ENCODE data around the gene IQSEC3. TPM values are rescaled to one million over a fixed set of nuclear protein-coding genes. Genes with fewer than 3 reads are reported as not detected.

Gene IQSEC3
- total RNA-seq, 1 experiment from 2014 or later: 1.7 TPM

DNA sequence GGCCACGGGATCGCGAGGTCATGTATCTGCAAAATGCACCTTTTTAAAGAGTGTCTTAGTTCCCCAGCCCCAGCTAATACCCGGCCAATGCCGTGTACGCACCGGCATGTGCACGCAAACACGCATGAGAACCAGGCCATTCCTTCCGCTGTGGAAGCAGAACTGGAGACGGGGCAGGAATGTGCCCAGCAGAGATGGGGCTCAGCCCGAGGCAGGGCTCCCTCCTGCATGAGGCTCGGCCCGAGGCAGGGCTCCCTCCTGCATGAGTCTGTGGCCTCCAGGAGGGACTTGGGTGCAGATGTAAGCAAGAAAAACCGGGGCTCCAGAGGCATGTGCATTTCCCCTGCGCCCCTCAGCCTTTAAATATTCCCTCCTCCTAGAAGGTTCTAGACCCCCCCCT is 109.2 kb downstream of the IQSEC3 start:
- H3K9me3 Mint-ChIP-seq: no peaks in the 10 kb centered on the region
- DNase-seq (ENCODE audit: low spot score) (no peak), ATAC-seq (no peak)
- no peaks in the 10 kb centered on the region; the same call in 1 of the 2 replicates for H3K27me3 Mint-ChIP-seq (ENCODE audit: low read depth)
- POLR2A ChIA-PET: no interaction called here
- peaks cover 36% of the 10 kb centered on the region for H3K4me1 Mint-ChIP-seq
- TF ChIP-seq, protein P1, sequence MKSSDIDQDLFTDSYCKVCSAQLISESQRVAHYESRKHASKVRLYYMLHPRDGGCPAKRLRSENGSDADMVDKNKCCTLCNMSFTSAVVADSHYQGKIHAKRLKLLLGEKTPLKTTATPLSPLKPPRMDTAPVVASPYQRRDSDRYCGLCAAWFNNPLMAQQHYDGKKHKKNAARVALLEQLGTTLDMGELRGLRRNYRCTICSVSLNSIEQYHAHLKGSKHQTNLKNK (CRISPR knock-in tag; IDR thresholded peaks at IDR 0.05): no peak
- TF ChIP-seq, protein P2, sequence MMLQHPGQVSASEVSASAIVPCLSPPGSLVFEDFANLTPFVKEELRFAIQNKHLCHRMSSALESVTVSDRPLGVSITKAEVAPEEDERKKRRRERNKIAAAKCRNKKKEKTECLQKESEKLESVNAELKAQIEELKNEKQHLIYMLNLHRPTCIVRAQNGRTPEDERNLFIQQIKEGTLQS (CRISPR knock-in tag; conservative IDR thresholded peaks at IDR 0.05): no peak
- TF ChIP-seq GABPB1 (CRISPR knock-in tag; IDR thresholded peaks at IDR 0.05) (no peak), ATF1 (CRISPR knock-in tag; IDR thresholded peaks at IDR 0.05) (no peak), NR1H2 (CRISPR knock-in tag; IDR thresholded peaks at IDR 0.05) (no peak), RORB (CRISPR knock-in tag; IDR thresholded peaks at IDR 0.05) (no peak), ESRRA (CRISPR knock-in tag; IDR thresholded peaks at IDR 0.05; ENCODE audit: borderline replicate concordance) (no peak), TP53 (CRISPR knock-in tag; IDR thresholded peaks at IDR 0.05) (no peak), TEAD4 (CRISPR knock-in tag; IDR thresholded peaks at IDR 0.05) (no peak)
- TF ChIP-seq, protein P3, sequence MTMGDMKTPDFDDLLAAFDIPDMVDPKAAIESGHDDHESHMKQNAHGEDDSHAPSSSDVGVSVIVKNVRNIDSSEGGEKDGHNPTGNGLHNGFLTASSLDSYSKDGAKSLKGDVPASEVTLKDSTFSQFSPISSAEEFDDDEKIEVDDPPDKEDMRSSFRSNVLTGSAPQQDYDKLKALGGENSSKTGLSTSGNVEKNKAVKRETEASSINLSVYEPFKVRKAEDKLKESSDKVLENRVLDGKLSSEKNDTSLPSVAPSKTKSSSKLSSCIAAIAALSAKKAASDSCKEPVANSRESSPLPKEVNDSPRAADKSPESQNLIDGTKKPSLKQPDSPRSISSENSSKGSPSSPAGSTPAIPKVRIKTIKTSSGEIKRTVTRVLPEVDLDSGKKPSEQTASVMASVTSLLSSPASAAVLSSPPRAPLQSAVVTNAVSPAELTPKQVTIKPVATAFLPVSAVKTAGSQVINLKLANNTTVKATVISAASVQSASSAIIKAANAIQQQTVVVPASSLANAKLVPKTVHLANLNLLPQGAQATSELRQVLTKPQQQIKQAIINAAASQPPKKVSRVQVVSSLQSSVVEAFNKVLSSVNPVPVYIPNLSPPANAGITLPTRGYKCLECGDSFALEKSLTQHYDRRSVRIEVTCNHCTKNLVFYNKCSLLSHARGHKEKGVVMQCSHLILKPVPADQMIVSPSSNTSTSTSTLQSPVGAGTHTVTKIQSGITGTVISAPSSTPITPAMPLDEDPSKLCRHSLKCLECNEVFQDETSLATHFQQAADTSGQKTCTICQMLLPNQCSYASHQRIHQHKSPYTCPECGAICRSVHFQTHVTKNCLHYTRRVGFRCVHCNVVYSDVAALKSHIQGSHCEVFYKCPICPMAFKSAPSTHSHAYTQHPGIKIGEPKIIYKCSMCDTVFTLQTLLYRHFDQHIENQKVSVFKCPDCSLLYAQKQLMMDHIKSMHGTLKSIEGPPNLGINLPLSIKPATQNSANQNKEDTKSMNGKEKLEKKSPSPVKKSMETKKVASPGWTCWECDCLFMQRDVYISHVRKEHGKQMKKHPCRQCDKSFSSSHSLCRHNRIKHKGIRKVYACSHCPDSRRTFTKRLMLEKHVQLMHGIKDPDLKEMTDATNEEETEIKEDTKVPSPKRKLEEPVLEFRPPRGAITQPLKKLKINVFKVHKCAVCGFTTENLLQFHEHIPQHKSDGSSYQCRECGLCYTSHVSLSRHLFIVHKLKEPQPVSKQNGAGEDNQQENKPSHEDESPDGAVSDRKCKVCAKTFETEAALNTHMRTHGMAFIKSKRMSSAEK (CRISPR knock-in tag; IDR thresholded peaks at IDR 0.05; ENCODE audit: borderline replicate concordance): no peak
- TF ChIP-seq, protein P4, sequence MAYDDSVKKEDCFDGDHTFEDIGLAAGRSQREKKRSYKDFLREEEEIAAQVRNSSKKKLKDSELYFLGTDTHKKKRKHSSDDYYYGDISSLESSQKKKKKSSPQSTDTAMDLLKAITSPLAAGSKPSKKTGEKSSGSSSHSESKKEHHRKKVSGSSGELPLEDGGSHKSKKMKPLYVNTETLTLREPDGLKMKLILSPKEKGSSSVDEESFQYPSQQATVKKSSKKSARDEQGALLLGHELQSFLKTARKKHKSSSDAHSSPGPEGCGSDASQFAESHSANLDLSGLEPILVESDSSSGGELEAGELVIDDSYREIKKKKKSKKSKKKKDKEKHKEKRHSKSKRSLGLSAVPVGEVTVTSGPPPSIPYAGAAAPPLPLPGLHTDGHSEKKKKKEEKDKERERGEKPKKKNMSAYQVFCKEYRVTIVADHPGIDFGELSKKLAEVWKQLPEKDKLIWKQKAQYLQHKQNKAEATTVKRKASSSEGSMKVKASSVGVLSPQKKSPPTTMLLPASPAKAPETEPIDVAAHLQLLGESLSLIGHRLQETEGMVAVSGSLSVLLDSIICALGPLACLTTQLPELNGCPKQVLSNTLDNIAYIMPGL (CRISPR knock-in tag; IDR thresholded peaks at IDR 0.05): no peak
- TF ChIP-seq, protein P5, sequence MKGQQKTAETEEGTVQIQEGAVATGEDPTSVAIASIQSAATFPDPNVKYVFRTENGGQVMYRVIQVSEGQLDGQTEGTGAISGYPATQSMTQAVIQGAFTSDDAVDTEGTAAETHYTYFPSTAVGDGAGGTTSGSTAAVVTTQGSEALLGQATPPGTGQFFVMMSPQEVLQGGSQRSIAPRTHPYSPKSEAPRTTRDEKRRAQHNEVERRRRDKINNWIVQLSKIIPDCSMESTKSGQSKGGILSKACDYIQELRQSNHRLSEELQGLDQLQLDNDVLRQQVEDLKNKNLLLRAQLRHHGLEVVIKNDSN (CRISPR knock-in tag; IDR thresholded peaks at IDR 0.05): no peak
- TF ChIP-seq, protein P6, sequence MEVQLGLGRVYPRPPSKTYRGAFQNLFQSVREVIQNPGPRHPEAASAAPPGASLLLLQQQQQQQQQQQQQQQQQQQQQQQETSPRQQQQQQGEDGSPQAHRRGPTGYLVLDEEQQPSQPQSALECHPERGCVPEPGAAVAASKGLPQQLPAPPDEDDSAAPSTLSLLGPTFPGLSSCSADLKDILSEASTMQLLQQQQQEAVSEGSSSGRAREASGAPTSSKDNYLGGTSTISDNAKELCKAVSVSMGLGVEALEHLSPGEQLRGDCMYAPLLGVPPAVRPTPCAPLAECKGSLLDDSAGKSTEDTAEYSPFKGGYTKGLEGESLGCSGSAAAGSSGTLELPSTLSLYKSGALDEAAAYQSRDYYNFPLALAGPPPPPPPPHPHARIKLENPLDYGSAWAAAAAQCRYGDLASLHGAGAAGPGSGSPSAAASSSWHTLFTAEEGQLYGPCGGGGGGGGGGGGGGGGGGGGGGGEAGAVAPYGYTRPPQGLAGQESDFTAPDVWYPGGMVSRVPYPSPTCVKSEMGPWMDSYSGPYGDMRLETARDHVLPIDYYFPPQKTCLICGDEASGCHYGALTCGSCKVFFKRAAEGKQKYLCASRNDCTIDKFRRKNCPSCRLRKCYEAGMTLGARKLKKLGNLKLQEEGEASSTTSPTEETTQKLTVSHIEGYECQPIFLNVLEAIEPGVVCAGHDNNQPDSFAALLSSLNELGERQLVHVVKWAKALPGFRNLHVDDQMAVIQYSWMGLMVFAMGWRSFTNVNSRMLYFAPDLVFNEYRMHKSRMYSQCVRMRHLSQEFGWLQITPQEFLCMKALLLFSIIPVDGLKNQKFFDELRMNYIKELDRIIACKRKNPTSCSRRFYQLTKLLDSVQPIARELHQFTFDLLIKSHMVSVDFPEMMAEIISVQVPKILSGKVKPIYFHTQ (CRISPR knock-in tag; IDR thresholded peaks at IDR 0.05): no peak
- TF ChIP-seq, protein P7, sequence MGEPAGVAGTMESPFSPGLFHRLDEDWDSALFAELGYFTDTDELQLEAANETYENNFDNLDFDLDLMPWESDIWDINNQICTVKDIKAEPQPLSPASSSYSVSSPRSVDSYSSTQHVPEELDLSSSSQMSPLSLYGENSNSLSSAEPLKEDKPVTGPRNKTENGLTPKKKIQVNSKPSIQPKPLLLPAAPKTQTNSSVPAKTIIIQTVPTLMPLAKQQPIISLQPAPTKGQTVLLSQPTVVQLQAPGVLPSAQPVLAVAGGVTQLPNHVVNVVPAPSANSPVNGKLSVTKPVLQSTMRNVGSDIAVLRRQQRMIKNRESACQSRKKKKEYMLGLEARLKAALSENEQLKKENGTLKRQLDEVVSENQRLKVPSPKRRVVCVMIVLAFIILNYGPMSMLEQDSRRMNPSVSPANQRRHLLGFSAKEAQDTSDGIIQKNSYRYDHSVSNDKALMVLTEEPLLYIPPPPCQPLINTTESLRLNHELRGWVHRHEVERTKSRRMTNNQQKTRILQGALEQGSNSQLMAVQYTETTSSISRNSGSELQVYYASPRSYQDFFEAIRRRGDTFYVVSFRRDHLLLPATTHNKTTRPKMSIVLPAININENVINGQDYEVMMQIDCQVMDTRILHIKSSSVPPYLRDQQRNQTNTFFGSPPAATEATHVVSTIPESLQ (CRISPR knock-in tag; IDR thresholded peaks at IDR 0.05): no peak
- TF ChIP-seq, protein P8, sequence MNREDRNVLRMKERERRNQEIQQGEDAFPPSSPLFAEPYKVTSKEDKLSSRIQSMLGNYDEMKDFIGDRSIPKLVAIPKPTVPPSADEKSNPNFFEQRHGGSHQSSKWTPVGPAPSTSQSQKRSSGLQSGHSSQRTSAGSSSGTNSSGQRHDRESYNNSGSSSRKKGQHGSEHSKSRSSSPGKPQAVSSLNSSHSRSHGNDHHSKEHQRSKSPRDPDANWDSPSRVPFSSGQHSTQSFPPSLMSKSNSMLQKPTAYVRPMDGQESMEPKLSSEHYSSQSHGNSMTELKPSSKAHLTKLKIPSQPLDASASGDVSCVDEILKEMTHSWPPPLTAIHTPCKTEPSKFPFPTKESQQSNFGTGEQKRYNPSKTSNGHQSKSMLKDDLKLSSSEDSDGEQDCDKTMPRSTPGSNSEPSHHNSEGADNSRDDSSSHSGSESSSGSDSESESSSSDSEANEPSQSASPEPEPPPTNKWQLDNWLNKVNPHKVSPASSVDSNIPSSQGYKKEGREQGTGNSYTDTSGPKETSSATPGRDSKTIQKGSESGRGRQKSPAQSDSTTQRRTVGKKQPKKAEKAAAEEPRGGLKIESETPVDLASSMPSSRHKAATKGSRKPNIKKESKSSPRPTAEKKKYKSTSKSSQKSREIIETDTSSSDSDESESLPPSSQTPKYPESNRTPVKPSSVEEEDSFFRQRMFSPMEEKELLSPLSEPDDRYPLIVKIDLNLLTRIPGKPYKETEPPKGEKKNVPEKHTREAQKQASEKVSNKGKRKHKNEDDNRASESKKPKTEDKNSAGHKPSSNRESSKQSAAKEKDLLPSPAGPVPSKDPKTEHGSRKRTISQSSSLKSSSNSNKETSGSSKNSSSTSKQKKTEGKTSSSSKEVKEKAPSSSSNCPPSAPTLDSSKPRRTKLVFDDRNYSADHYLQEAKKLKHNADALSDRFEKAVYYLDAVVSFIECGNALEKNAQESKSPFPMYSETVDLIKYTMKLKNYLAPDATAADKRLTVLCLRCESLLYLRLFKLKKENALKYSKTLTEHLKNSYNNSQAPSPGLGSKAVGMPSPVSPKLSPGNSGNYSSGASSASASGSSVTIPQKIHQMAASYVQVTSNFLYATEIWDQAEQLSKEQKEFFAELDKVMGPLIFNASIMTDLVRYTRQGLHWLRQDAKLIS (CRISPR knock-in tag; IDR thresholded peaks at IDR 0.05; ENCODE audit: borderline replicate concordance): no peak
- TF ChIP-seq, protein P9, sequence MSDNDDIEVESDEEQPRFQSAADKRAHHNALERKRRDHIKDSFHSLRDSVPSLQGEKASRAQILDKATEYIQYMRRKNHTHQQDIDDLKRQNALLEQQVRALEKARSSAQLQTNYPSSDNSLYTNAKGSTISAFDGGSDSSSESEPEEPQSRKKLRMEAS (CRISPR knock-in tag; IDR thresholded peaks at IDR 0.05): no peak
- H3K36me3 Mint-ChIP-seq: no peaks in the 10 kb centered on the region
- CTCF ChIA-PET: interaction anchor here (1.1 to 1.3 kb wide), 2 partner anchors 13 to 45 kb away, joined by 4 to 7 read pairs; no protein-coding TSS in a partner anchor
- no peak overlapping the region for H3K4me3 Mint-ChIP-seq
- H3K27ac Mint-ChIP-seq: no peak overlapping the region
